Astrocyte of the spinal cord (primary cell): ENCODE data around the gene TFAP2B.

Experiments
- DNase-seq: peaks from one replicate; pipeline ENCODE4 v3.0.0; 2011; ENCODE audit warnings: low read depth, low spot score
- H3K4me3 ChIP-seq: 2 replicates; pipeline ENCODE4 v1.5.1; 2011; ENCODE audit warnings: low read depth, mild to moderate bottlenecking, low read length, moderate library complexity
- CTCF ChIP-seq: IDR thresholded peaks from 2 replicates; pipeline ENCODE4 v1.5.1; 2012; ENCODE audit warnings: low read depth, mild to moderate bottlenecking, low read length, inconsistent platforms
- in situ Hi-C: cut with HindIII; loops from 2 replicates; pipeline ENCODE4 v1.10.0; 2017; ENCODE audit warnings: low sequenced_read_pairs

Gene TFAP2B

GRCh38 chr6:50850223-50851048, 31.8 kb downstream of the TFAP2B start:
- H3K4me3 ChIP-seq = peak overlapping the region; percentile 3
- in situ Hi-C loops = no loop called here
- no peak for DNase-seq
- no peak for TF ChIP-seq CTCF

GRCh38 chr6:50851049-50851845, 32.6 kb downstream of the TFAP2B start:
- in situ Hi-C loops = no loop called here
- TF ChIP-seq CTCF = no peak
- no peak for DNase-seq
- H3K4me3 ChIP-seq = no peak overlapping the region

GRCh38 chr6:50853939-50854338, 35.3 kb downstream of the TFAP2B start:
- H3K4me3 ChIP-seq = no peak overlapping the region
- DNase-seq = no peak
- no peak for TF ChIP-seq CTCF
- in situ Hi-C loops = no loop called here

GRCh38 chr6:50861692-50862091, 43.0 kb downstream of the TFAP2B start:
- H3K4me3 ChIP-seq = no peak overlapping the region
- in situ Hi-C loops = no loop called here
- TF ChIP-seq CTCF = no peak
- no peak for DNase-seq

GRCh38 chr6:50862176-50862575, 43.5 kb downstream of the TFAP2B start:
- DNase-seq = no peak
- in situ Hi-C loops = no loop called here
- H3K4me3 ChIP-seq = no peak overlapping the region
- TF ChIP-seq CTCF = no peak

GRCh38 chr6:50864601-50865000, 45.9 kb downstream of the TFAP2B start:
- no peak for TF ChIP-seq CTCF
- no peak for DNase-seq
- in situ Hi-C loops = no loop called here
- H3K4me3 ChIP-seq = no peak overlapping the region
